Spleen (tissue), 7 donors: ENCODE measurements around the gene PRR15L.

Experiments used
- CTCF ChIP-seq, 11 experiments: fragments of 200-600 bp in 7 of 11; fragments of 450-650 bp in 4 of 11; sonication (generic) in 4 of 11; IDR thresholded peaks in 8 of 11; conservative IDR thresholded peaks in 3 of 11; 1 replicate in 7 of 11; 2 replicates in 4 of 11; pipeline versions ENCODE4 v1.4.0 to v1.8.0; 2016 to 2021; ENCODE audit warnings: antibody characterized with exemption in 11 of 11, inconsistent platforms in 4 of 11, mild to moderate bottlenecking in 1 of 11
- POLR2A ChIP-seq, 3 donors: fragments of 450-650 bp; IDR thresholded peaks; one replicate each; pipeline ENCODE4 v1.5.1; 2017; ENCODE audit warnings: antibody characterized with exemption in 3 of 3, mild to moderate bottlenecking in 1 of 3
- POLR2AphosphoS5 ChIP-seq, 3 donors: sonication (generic); formaldehyde crosslinking; IDR thresholded peaks; one replicate each; pipeline ENCODE4 v1.5.1; 2017; ENCODE audit warnings: antibody characterized with exemption in 3 of 3
- donor health status: DM: no; HTN: no; CAD: no; lungs with moderate emphysema.
- donor health status: DM: no; HTN: no; CAD: no.
- donor health status: DM: no; HTN: no; CAD: no.

GRCh38 chr17:47967607-47968252 is 10.0 kb upstream of the PRR15L start:
- TF ChIP-seq CTCF (IDR thresholded peaks at IDR 0.05 in 8 of 11, conservative IDR thresholded peaks at IDR 0.05 in 3 of 11) = no peak
- no peak for TF ChIP-seq POLR2A (IDR thresholded peaks at IDR 0.05)
- no peak for TF ChIP-seq POLR2AphosphoS5 (IDR thresholded peaks at IDR 0.05)
